Activated CD4-positive, alpha-beta memory T cell treated with anti-CD3 and anti-CD28 coated beads, Interleukin-2, amount 10 ng/mL, durations not matched to agents 7 days and 5 days (primary cell): Measurements from ENCODE around the gene POLR3E. TPM values are rescaled to one million over a fixed set of nuclear protein-coding genes. Genes with fewer than 3 reads are reported as not detected.

Source experiments
- CTCF ChIA-PET: fragments of 350-600 bp; sonication (Branson Sonifier 250); formaldehyde crosslinking; loops from one replicate; lab custom pipeline; 2021; ENCODE audit warnings: antibody characterized with exemption, inconsistent platforms; lab: Charles Lee
- POLR2A ChIA-PET: fragments of 350-600 bp; sonication (Branson Sonifier 250); formaldehyde crosslinking; loops from one replicate; lab custom pipeline; 2021; ENCODE audit warnings: antibody characterized with exemption; lab: Charles Lee
- DNase-seq: peaks from one replicate; pipeline ENCODE4 v3.0.0-alpha.2; 2020
- H3K27ac Mint-ChIP-seq: one replicate; pipeline ENCODE4 v1.8.0; 2021; ENCODE audit warnings: mild to moderate bottlenecking, mixed read lengths
- H3K27me3 Mint-ChIP-seq: one replicate; pipeline ENCODE4 v1.8.0; 2021; ENCODE audit warnings: mixed read lengths
- H3K36me3 Mint-ChIP-seq: one replicate; pipeline ENCODE4 v1.8.0; 2021; ENCODE audit warnings: low read depth, mixed read lengths
- H3K4me1 Mint-ChIP-seq: one replicate; pipeline ENCODE4 v1.8.0; 2021; ENCODE audit warnings: mixed read lengths
- H3K4me3 Mint-ChIP-seq: one replicate; pipeline ENCODE4 v1.8.0; 2021; ENCODE audit warnings: mild to moderate bottlenecking, mixed read lengths
- H3K9me3 Mint-ChIP-seq: one replicate; pipeline ENCODE4 v1.8.0; 2021; ENCODE audit warnings: mixed read lengths
- total RNA-seq, 2 experiments: library from RNA; stranded (reverse); gene quantifications; one replicate each; pipeline ENCODE4 v1.2.3, GENCODE V29; 2021

POLR3E gene
- total RNA-seq, 2 experiments from 2014 or later, result 50.7 TPM

- peaks cover 2% of the 10 kb centered on the region for H3K27me3 Mint-ChIP-seq
- no peak overlapping the region for H3K4me3 Mint-ChIP-seq
- ChIA-PET CTCF (interaction anchor here (1.0 to 1.3 kb wide), 3 partner anchors 13 to 55 kb away, joined by 3 to 4 read pairs (median 3); no protein-coding TSS in a partner anchor), POLR2A (interaction anchor here (0.8 to 4.5 kb wide), 7 partner anchors 15 to 61 kb away, joined by 3 to 165 read pairs (median 3); no protein-coding TSS in a partner anchor)
- no peaks in the 10 kb centered on the region for H3K9me3 Mint-ChIP-seq
- DNase-seq, result no peak
- peaks cover 21% of the 10 kb centered on the region for H3K36me3 Mint-ChIP-seq
- peaks cover 32% of the 10 kb centered on the region for H3K4me1 Mint-ChIP-seq
- no peak overlapping the region for H3K27ac Mint-ChIP-seq
Measured at GRCh38 chr16:22375963-22376640, 78.9 kb downstream of the POLR3E start.

DNA sequence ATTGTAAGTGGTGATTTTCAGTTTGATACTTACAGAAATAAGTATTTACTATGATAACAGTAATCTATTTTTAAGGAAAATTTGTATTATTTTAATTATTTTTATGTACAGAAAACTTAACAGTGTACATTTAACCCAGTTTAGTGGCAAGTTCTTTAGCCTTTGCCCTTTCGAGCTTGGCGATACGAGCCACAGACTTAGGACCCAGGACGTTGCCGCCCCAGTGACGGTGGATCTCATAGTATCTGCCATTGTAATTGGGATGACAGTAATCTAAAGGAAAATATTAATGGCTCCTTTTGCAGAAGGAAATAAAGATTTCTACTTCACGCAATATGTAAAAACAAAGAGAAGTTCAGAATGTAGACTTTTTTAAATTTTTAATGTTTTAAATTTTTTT is 82.4 kb downstream of the POLR3E start:
- H3K9me3 Mint-ChIP-seq, result no peaks in the 10 kb centered on the region
- H3K4me3 Mint-ChIP-seq, result no peak overlapping the region
- POLR2A ChIA-PET, result no interaction called here
- no peak for DNase-seq
- no peak overlapping the region for H3K27ac Mint-ChIP-seq
- peaks cover 2% of the 10 kb centered on the region for H3K27me3 Mint-ChIP-seq
- CTCF ChIA-PET, result interaction anchor here (0.7 kb wide), 1 partner anchor 37 kb away, joined by 3 read pairs; no protein-coding TSS in a partner anchor
- H3K4me1 Mint-ChIP-seq, result peaks cover 24% of the 10 kb centered on the region
- H3K36me3 Mint-ChIP-seq, result no peaks in the 10 kb centered on the region

- POLR2A ChIA-PET, result interaction anchor here (1.0 kb wide), 1 partner anchor 8 kb away, joined by 3 read pairs; no protein-coding TSS in a partner anchor
- Mint-ChIP-seq H3K36me3 (no peaks in the 10 kb centered on the region), H3K9me3 (no peaks in the 10 kb centered on the region), H3K27me3 (no peaks in the 10 kb centered on the region), H3K27ac (no peak overlapping the region), H3K4me3 (no peak overlapping the region), H3K4me1 (peaks cover 16% of the 10 kb centered on the region)
- CTCF ChIA-PET, result no interaction called here
- DNase-seq, result no peak
Measured at GRCh38 chr16:22380529-22380928, 83.3 kb downstream of the POLR3E start.

DNA sequence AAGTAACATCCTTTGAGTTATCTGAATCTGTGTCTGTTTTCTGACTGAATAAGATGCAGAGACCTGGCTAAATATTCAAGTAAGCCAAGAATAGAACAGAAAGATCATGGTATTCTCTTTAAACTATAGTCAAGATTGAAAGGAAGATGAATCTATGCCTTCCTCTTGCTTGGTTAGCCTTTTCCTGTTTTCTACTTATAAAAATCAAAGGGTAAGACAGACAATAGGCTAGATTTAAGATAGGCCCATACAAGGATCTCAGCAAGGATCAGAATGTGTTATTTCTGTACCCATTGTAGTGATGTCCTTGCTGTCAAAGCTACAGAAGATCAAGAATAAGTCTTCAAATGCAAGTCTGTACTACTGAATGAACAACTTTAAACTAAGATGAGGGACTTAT is 84.2 kb downstream of the POLR3E start:
- Mint-ChIP-seq H3K4me3 (no peak overlapping the region), H3K36me3 (no peaks in the 10 kb centered on the region), H3K27ac (peak overlapping the region; percentile 37), H3K4me1 (peaks cover 12% of the 10 kb centered on the region), H3K9me3 (no peaks in the 10 kb centered on the region), H3K27me3 (no peaks in the 10 kb centered on the region)
- ChIA-PET POLR2A (interaction anchor here (0.9 to 1.0 kb wide), 2 partner anchors 8 to 9 kb away, joined by 3 read pairs; no protein-coding TSS in a partner anchor), CTCF (no interaction called here)
- no peak for DNase-seq

DNA sequence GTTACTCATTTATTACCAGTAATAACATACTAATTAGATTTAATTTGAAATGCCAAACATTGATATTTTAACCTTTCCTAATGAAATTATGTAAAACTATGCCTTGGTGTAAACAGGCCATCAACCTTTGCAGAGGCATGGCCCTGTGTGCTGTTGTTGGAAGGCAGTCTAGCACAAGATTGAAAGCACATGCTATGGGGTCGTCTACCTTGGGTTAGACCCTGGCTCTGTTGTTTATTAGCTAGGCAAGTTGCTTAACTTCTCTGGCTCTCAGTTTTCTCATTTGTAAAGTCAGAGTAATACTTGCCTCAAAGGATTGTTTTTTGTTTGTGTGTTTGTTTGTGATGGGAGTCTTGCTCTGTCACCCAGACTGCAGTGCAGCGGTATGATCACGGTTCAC is 86.6 kb downstream of the POLR3E start:
- ChIA-PET POLR2A (interaction anchor here (1.0 kb wide), 1 partner anchor 10 kb away, joined by 3 read pairs; no protein-coding TSS in a partner anchor), CTCF (interaction anchor here (0.8 kb wide), 1 partner anchor 8 kb away, joined by 3 read pairs; no protein-coding TSS in a partner anchor)
- no peaks in the 10 kb centered on the region for H3K36me3 Mint-ChIP-seq
- no peak overlapping the region for H3K4me3 Mint-ChIP-seq
- DNase-seq, result no peak
- H3K27me3 Mint-ChIP-seq, result no peaks in the 10 kb centered on the region
- no peak overlapping the region for H3K27ac Mint-ChIP-seq
- peaks cover 12% of the 10 kb centered on the region for H3K4me1 Mint-ChIP-seq
- no peaks in the 10 kb centered on the region for H3K9me3 Mint-ChIP-seq

Other genes with a start within 250 kb of the POLR3E start
- gene VWA3A, start 204.9 kb upstream of the POLR3E start, total RNA-seq, result under 1 TPM in 1 of 2 experiments, not detected in 1; 0.18 TPM
- gene SDR42E2, start 134.9 kb upstream of the POLR3E start, total RNA-seq, result not detected
- 10 to 100 TPM; 22.1 to 24.8 TPM for gene EEF2K, start 91.1 kb upstream of the POLR3E start, total RNA-seq
- gene CDR2, start 77.2 kb downstream of the POLR3E start, total RNA-seq, result 10 to 100 TPM; 43.1 to 43.9 TPM
- gene NPIPB5, start 213.5 kb downstream of the POLR3E start, total RNA-seq, result 100 to 1,000 TPM; 150 to 163 TPM